Measurements from ENCODE around the gene RAB9A. TPM values are rescaled to one million over a fixed set of nuclear protein-coding genes. Genes with fewer than 3 reads are reported as not detected.
A peak's percentile ranks its signal among the peaks of the same experiment; 100 is the strongest.
"Not testable (repeated sequence)": the region's sequence is repeated elsewhere in the genome, so short reads cannot be mapped to it uniquely, and the experiment has no call there.

Gene RAB9A
- total and polyA plus RNA-seq, 9 of the 15 experiments (the other 6 are each of a cell fraction or from before 2014, with no cell fraction given): 13.5 to 20.8 (median 17.7) TPM

- TF ChIP-seq POLR2G (IDR thresholded peaks at IDR 0.05; ENCODE audit: low read depth, low read length) (peak; percentile 94), MAZ (CRISPR knock-in tag; conservative IDR thresholded peaks at IDR 0.05 in 1 of 2, IDR thresholded peaks at IDR 0.05 in 1 of 2) (peak; percentile 24 to 60; a peak in 3 of 4 replicates), POLR2A (conservative IDR thresholded peaks at IDR 0.05) (peak; percentile 88), TFAP4 (CRISPR knock-in tag; IDR thresholded peaks at IDR 0.05; ENCODE audit: borderline replicate concordance) (peak; percentile 92), TEAD4 (IDR thresholded peaks at IDR 0.05; ENCODE audit: low read length) (no peak), TEAD4 (CRISPR knock-in tag; IDR thresholded peaks at IDR 0.05; ENCODE audit: borderline replicate concordance) (no peak), CHCHD3 (CRISPR knock-in tag; IDR thresholded peaks at IDR 0.05) (no peak), CXXC5 (CRISPR knock-in tag; IDR thresholded peaks at IDR 0.05) (0 out of 2 replicates have a peak, but pooled peaks have one; percentile 46), SUPT5H (IDR thresholded peaks at IDR 0.05) (peak; percentile 90), RCOR1 (IDR thresholded peaks at IDR 0.05; ENCODE audit: borderline replicate concordance in 1 of 2, low read depth in 2 of 2, low read length in 2 of 2) (0 out of 4 replicates have a peak, but pooled peaks of 1 of the 2 experiments have one; percentile 15), POLR2B (IDR thresholded peaks at IDR 0.05; ENCODE audit: low read depth, partially characterized antibody) (peak; percentile 78), NFE2 (IDR thresholded peaks at IDR 0.05; ENCODE audit: low read depth) (no peak), E2F5 (CRISPR knock-in tag; IDR thresholded peaks at IDR 0.05) (no peak)
These were observed at the start of gene RAB9A (continued) for GRCh38 chrX:13688958-13689740.

- H3K4me3 ChIP-seq; H3K4me2 ChIP-seq (ENCODE audit: insufficient read depth, low read length); H3K36me3 ChIP-seq (ENCODE audit: control insufficient read depth, insufficient read depth, low read length); H3K27ac ChIP-seq (ENCODE audit: extremely low read depth, low read depth, low read length); FAIRE-seq; H3K9me3 ChIP-seq (replicated peaks; ENCODE audit: control insufficient read depth, insufficient read depth, low read depth, low read length); BruUV-seq (replicated peaks); H3K9ac ChIP-seq (ENCODE audit: insufficient read depth in 1 of 2, low read depth in 2 of 2, low read length in 2 of 2); in situ Hi-C loops (cut with MboI); H3K27me3 ChIP-seq (ENCODE audit: control insufficient read depth in 2 of 2, insufficient read depth in 2 of 2, low read length in 2 of 2); H2AFZ ChIP-seq (ENCODE audit: low read depth, low read length); DNase-seq (ENCODE audit: extremely low read depth in 1 of 4, low spot score in 3 of 4); CTCF ChIA-PET (ENCODE audit: low intra/inter-chr PET ratio); POLR2A ChIA-PET; H4K20me1 ChIP-seq (replicated peaks; ENCODE audit: control insufficient read depth, insufficient read depth, low read length); ATAC-seq; H3K79me2 ChIP-seq (ENCODE audit: control insufficient read depth, insufficient read depth, low read length); H3K9me1 ChIP-seq (ENCODE audit: control insufficient read depth, insufficient read depth, low read length): not testable (repeated sequence)
- intact Hi-C loops (cut with micrococcal nuclease): loop anchor here (10.0 kb wide), 1 partner anchor 687 kb away; no protein-coding TSS in a partner anchor
- peaks cover 1 to 12% of the 10 kb centered on the region in 2 experiments; a peak in 3 of 5 replicates for H3K4me1 ChIP-seq (replicated peaks in 1 of 2; ENCODE audit: control insufficient read depth in 2 of 2, insufficient read depth in 2 of 2, low read length in 2 of 2)
- WGBS (ENCODE audit: insufficient coverage, low coverage, missing lambda C conversion rate): 0% methylated on average over 1 of the region's 4 CpGs
These were observed 47.2 kb upstream of the RAB9A start for GRCh38 chrX:13641684-13642083.
